Stimulated activated CD4-positive, alpha-beta T cell treated with anti-CD3 and anti-CD28 coated beads, Interleukin-12 subunit alpha, Interleukin-12 subunit beta, amount 100 ng/mL, for 48 hours (primary cell): ENCODE measurements around the gene RHBDL2.
A peak's percentile ranks its signal among the peaks of the same experiment; 100 is the strongest.
"Not testable (repeated sequence)": the region's sequence is repeated elsewhere in the genome, so short reads cannot be mapped to it uniquely, and the experiment has no call there.

Experiments used
- DNase-seq, 3 donors: peaks; one replicate each; pipeline ENCODE4 v3.0.0-alpha.2; 2020; ENCODE audit warnings: low read depth in 2 of 3, low spot score in 1 of 3

RHBDL2 gene

GRCh38 chr1:38941527-38942019 is at the start of gene RHBDL2:
RHBDL2 (minus strand) TSS chr1:38941830; CDS start chr1:38919212, 22,618 bp downstream.
- no peak for DNase-seq

- DNase-seq, result peak; percentile 96 to 99 (median 98)
Measured at GRCh38 chr1:38990738-38991637, 49.4 kb upstream of the RHBDL2 start, which contains the start of gene AKIRIN1. AKIRIN1 (plus strand) TSS chr1:38991276; CDS start chr1:38991381, 105 bp downstream.

DNA sequence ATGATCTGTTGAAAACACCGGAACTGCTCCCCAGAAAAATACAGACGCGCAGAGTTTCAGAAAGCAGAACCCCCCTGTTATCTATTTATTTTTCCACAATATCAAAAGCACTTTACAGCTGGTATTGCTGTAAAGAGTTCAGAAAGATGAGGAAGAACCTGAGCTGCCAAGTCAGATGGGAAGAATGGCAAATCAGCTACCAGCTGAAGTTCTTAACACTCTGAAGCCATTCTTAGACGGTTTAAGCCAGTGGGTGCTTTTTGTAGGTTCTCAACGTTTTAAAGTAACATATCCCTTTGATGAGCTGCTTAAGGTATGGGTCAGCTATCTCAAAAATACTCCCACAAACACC is 48.7 kb upstream of the RHBDL2 start:
- DNase-seq, result no peak

DNA sequence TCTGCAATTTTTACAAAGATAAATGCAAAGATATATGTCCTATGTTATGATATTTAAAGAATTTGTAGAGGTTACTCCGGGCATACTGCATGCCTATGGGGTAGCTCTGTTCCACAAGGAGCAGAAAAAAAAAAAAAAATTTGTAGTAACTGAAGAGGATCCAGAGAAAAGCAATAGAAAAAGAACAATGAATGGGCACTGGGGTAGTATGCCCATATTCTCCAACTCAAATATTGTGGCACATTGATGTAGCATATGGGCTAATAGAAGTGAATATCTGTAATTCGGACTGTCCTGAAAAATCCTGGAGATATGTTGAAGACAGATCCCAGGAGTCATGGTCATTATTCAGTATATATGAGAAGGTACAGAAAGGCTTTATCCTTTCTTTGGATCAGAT is 48.3 kb upstream of the RHBDL2 start:
- no peak for DNase-seq

DNA sequence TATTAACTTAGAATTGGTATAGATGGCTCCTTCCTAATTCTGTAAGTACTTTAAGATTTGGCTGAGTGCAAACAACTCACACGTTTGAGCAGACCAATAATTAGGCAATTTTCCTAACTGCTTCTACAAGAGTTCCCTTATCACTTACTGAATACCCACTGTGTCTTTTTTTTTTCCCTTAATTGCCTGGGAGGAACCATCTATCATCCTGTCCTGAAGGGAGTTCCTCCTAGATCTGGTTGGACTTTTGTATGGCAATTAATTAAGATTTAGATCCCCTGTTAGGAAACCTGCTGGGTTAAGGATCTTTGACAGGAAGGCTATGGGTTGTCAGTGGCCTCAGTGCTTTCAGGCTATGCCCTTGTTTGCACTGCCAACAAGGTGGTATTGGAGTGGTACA is 37.8 kb upstream of the RHBDL2 start:
- not testable (repeated sequence) for DNase-seq

DNA sequence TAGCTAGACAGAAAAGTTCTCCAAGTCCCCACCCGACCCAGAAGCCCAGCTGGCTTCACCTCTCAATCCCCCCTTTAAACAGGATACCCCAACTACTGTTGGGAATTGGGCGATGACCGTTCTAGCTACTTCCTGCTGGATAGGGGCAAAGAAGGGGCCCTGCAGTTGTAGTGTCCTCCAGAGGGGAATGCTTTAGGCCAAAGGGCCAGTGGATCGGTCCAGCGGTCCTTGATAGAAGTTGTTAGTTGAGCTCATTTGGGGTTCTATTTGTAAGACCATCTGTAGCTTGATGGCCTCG is 36.6 kb upstream of the RHBDL2 start:
- not testable (repeated sequence) for DNase-seq

GRCh38 chr1:38977399-38978244 is 36.0 kb upstream of the RHBDL2 start:
- not testable (repeated sequence) for DNase-seq

DNA sequence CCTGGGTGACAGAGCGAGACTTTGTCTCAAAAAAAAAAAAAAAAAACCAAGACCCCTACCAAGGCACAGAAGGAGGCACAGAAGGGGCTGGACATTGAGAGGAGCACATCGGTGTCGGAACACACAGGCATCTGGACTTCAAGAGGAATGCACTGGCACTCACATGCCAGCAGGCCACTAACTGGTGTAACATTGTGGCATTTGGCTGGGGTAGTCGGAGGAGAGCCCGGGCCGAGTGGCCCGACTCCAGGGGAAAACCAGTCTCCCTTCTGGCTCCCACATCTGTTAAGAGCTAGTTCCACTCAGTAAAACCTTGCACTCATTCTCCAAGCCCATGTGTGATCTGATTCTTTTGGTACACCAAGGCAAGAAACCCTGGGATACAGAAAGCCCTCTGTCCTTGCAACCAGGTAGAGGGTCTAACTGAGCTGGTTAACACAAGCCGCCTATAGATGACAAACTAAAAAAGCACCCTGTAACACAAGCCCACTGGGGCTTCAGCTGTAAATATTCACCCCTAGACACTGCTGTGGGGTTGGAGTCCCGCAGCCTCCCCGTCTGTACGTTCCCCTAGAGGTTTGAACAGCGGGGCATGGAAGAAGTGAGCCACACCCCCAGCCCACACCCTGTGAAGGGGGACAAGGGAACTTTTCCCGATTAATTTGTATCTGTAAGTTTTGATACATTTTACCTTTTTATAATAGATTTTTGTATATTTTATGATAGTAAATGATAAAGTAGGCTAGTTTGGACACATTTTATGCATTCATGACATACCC is 32.2 kb upstream of the RHBDL2 start:
- DNase-seq, result no peak

DNA sequence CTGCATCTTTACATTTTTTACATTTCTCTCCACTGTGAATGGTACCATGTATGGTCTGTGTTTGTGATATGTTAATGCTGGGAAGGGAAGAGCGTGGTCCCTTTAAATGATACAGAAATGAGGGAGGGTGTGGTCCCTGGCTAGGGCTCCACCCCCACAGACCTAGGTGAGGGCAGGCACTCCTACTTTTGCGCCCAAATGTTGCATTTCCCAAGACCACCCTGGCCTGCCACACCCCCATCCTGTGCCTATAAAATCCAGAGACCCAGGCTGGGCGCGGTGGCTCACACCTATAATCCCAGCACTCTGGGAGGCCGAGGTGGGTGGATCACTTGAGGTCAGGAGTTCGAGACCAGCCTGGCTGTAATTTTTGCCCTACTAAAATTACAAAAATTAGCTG is 31.5 kb upstream of the RHBDL2 start:
- DNase-seq, result not testable (repeated sequence)

DNA sequence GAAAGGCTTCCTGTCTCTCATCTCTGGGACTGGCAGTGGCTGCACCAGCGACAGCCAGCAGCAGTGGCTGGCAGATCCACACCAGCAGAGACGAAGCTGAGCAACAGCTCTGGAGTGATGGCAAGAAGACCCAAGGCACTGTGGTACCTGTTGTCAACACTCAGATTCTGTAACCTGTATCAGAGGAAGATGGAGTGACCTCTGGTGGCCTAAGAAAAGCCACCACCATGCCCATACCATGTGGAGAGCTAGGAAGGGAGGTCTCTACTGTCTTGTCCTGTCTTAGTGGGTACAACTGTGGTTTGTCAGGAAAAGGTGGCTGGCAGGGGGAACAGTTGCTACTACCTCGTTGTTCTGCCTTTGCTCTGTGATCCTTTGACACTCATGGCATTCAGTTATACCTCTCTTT is 22.5 kb upstream of the RHBDL2 start:
- no peak for DNase-seq

DNA sequence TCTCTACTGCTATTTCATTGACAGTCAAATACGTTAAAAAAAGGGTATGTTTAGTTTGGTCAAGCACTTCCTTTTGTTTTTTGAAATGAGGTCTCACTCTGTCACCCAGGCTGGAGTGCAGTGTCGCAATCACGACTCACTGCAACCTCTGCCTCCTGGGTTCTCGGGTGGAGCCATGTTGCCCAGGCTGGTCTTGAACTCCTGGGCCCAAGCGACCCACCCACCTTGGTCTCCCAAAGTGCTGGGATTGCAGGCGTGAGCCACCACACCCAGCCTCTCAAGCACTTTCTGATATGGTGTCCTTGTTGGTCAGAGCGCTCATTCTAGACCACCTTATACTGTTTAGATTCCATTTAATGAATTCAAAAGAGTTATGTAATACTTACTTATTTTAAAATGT is 20.9 kb upstream of the RHBDL2 start:
- no peak for DNase-seq

DNA sequence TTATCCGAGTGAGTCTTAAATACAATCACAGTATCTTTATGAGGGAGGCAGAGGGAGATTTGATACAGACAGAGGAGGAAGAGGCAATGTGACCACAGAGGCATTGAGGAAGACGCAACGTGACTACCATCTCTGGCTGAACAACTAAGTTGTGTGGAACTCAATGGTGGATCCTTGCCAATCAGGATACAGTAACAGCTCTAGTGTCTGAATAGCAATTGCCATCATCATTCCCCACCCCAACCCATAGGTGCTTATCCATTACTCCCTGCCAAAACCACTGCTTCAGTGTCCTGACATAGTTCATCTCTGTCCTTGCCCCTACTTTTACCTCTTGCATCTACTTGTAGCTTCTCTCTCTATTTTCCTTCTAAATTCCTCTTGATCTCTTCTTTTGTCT is 20.5 kb upstream of the RHBDL2 start:
- DNase-seq, result no peak

DNA sequence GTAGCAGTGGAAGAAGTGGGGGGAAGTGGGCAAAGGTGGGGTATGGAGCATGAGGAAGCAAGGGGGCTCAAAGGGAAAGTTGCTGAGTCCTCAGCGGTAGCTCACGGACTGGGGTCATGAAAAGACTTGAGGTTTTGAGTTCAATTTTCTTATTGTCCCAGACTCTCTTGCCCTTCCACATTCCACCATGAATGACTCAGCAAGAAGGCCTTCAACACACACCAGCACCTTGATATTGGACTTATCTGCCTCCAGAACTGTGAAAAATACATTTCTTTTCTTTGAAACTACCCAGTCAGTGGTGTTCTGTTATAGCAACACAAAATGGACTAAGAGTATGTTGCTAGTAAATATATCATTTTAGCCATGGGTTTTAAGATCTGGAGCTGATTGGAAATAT is 17.3 kb upstream of the RHBDL2 start:
- DNase-seq, result no peak

DNA sequence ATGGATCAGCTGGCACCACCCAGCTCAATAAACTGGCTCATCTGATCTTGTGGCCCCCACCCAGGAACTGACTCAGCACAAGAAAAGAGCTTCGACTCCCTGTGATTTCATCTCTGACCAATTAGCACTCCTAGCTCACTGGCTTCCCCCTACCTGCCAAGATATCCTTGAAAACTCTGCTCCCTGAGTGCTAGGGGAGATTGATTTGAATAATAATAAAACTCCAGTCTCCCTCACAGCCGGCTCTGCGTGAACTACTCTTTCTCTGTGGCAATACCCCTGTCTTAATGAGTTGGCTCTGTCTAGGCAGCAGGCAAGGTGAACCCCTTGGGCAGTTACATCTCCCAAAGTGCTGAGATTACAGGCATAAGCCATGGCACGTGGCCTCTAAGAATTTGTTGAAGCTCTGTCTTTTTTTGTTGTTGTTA is 11.8 kb upstream of the RHBDL2 start:
- DNase-seq, result no peak

DNA sequence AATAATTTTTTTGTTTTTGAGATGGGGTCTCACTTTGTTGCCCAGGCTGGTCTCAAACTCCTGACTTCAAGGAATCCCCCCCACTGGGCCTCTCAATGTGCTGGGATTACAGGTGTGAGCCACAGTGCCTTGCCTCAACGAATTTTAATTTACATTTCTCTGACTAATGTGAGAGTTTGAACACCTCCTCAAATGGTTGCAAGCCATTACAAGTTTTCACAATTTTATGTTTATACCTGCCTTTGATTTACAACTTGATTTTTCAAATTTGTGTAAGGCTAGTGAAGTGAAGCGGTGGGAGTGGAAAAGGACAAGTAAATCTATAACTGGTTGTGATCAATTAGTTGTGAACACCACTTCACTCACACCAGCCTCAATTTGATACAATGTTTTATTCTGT is 8.9 kb upstream of the RHBDL2 start:
- DNase-seq, result no peak

DNA sequence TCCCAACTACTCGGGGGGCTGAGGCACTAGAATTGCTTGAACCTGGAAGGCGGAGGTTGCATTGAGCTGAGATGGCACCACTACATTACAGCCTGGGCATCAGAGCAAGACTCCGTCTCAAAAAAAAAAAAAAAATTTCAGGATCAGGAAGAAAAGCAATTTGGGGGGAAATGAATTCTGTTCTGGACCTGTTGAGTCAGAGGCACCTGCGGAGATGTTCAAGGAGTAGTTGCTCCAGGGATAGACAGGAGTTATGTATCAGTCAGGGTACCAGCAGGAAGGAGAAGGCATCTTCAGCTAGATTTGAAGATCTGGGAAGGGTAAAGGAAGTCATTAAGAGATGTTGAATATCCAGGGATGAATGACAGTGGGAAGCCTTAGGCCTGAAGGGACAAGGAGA is 2.9 kb upstream of the RHBDL2 start:
- no peak for DNase-seq

GRCh38 chr1:38942664-38943428 is 1.2 kb upstream of the RHBDL2 start:
- DNase-seq, result no peak

GRCh38 chr1:38941093-38941492 is 537 bp downstream of the RHBDL2 start:
- no peak for DNase-seq

- DNase-seq, result no peak
Measured at GRCh38 chr1:38940339-38941047, 1.1 kb downstream of the RHBDL2 start.

GRCh38 chr1:38938722-38939260 is 2.8 kb downstream of the RHBDL2 start:
- DNase-seq, result no peak
